IMR-90 (cell line): ENCODE data around the gene ELAVL4. TPM values are rescaled to one million over a fixed set of nuclear protein-coding genes. Genes with fewer than 3 reads are reported as not detected.

Experiments
- ATAC-seq: fragments of 200-7000 bp; cut with Tn5 transposase; 2 replicates; pipeline ENCODE4 v1.9.1; 2020; ENCODE audit warnings: low read depth, mild to moderate bottlenecking, moderate library complexity
- BruUV-seq: library from RNA; stranded (reverse); fragments of 400-500 nt; replicated peaks from 2 replicates; lab custom pipeline; 2021; lab: Mats Ljungman, UMichigan
- CTCF ChIA-PET: fragments of 300-600 bp; formaldehyde crosslinking; extraction: SDS; loops from one replicate; lab custom pipeline; 2021; ENCODE audit warnings: antibody characterized with exemption; lab: Yijun Ruan, JAX
- POLR2A ChIA-PET: fragments of 300-600 bp; sonication (Branson Sonifier 250); formaldehyde crosslinking; loops from one replicate; lab custom pipeline; 2022; ENCODE audit warnings: antibody characterized with exemption; ENCODE audit not compliant: unreplicated experiment; lab: Charles Lee
- DNase-seq: peaks from one replicate; pipeline ENCODE4 v3.0.0; 2013
- H2AFZ ChIP-seq: replicated peaks from 2 replicates; pipeline ENCODE3; 2013; ENCODE audit warnings: low read length, mild to moderate bottlenecking; ENCODE audit not compliant: poor library complexity
- H2AK5ac ChIP-seq: 2 replicates; pipeline ENCODE4 v1.6.1; 2013; ENCODE audit warnings: low read depth, low read length, inconsistent platforms
- H2AK9ac ChIP-seq: replicated peaks from 2 replicates; pipeline ENCODE3; 2013; ENCODE audit warnings: mild to moderate bottlenecking, low read depth, low read length, moderate library complexity; ENCODE audit not compliant: poor library complexity
- H2BK120ac ChIP-seq: 2 replicates; pipeline ENCODE4 v1.6.1; 2013; ENCODE audit warnings: low read depth, low read length, inconsistent platforms
- H2BK15ac ChIP-seq: 3 replicates; pipeline ENCODE4 v1.6.1; 2013; ENCODE audit warnings: low read depth, low read length, inconsistent platforms
- H2BK20ac ChIP-seq: 2 replicates; pipeline ENCODE4 v1.6.1; 2013; ENCODE audit warnings: low read depth, mild to moderate bottlenecking, inconsistent platforms, low read length, moderate library complexity
- H2BK5ac ChIP-seq: 2 replicates; pipeline ENCODE4 v1.6.1; 2013; ENCODE audit warnings: mild to moderate bottlenecking, low read depth, low read length, inconsistent platforms; ENCODE audit not compliant: poor library complexity, severe bottlenecking
- H3K14ac ChIP-seq: replicated peaks from 2 replicates; pipeline ENCODE4 v1.6.1; 2013; ENCODE audit warnings: low read depth, low read length, inconsistent platforms
- H3K18ac ChIP-seq: 2 replicates; pipeline ENCODE4 v1.6.1; 2013; ENCODE audit warnings: low read depth, low read length, control low read depth
- H3K23ac ChIP-seq: 2 replicates; pipeline ENCODE4 v1.6.1; 2013; ENCODE audit warnings: low read depth, low read length, inconsistent platforms
- H3K27ac ChIP-seq: 2 replicates; pipeline ENCODE4 v1.5.1; 2013; ENCODE audit warnings: mild to moderate bottlenecking, control low read depth, low read length; ENCODE audit not compliant: insufficient read depth
- H3K27me3 ChIP-seq: 2 replicates; pipeline ENCODE4 v1.6.1; 2013; ENCODE audit warnings: low read length; ENCODE audit not compliant: control insufficient read depth, insufficient read depth
- H3K36me3 ChIP-seq: 2 replicates; pipeline ENCODE4 v1.6.1; 2013; ENCODE audit warnings: low read length, mixed read lengths; ENCODE audit not compliant: control insufficient read depth, insufficient read depth
- H3K4ac ChIP-seq: 2 replicates; pipeline ENCODE4 v1.6.1; 2013; ENCODE audit warnings: low read depth, low read length, inconsistent platforms
- H3K4me1 ChIP-seq: 2 replicates; pipeline ENCODE4 v1.6.1; 2013; ENCODE audit warnings: low read length, mixed read lengths; ENCODE audit not compliant: control insufficient read depth, insufficient read depth
- H3K4me2 ChIP-seq: 2 replicates; pipeline ENCODE4 v1.6.1; 2013; ENCODE audit warnings: low read depth, mild to moderate bottlenecking, control low read depth, low read length, moderate library complexity
- H3K4me3 ChIP-seq: 2 replicates; pipeline ENCODE4 v1.5.1; 2013; ENCODE audit warnings: low read depth, mild to moderate bottlenecking, control low read depth, low read length, moderate library complexity; ENCODE audit not compliant: insufficient read depth
- H3K56ac ChIP-seq: 2 replicates; pipeline ENCODE4 v1.6.1; 2013; ENCODE audit warnings: low read length, inconsistent platforms; ENCODE audit not compliant: insufficient read depth; ENCODE audit errors: extremely low read depth
- H3K79me1 ChIP-seq, 2 experiments: 2 replicates each; pipeline ENCODE4 v1.6.1; 2013; ENCODE audit warnings: low read length in 2 of 2, inconsistent platforms in 1 of 2, low read depth in 1 of 2
- H3K9ac ChIP-seq: 2 replicates; pipeline ENCODE4 v1.6.1; 2013; ENCODE audit warnings: low read depth, low read length, control low read depth
- H3K9me1 ChIP-seq: 2 replicates; pipeline ENCODE4 v1.6.1; 2013; ENCODE audit warnings: low read length, inconsistent platforms; ENCODE audit not compliant: insufficient read depth
- H3K9me3 ChIP-seq: 2 replicates; pipeline ENCODE4 v1.6.1; 2013; ENCODE audit warnings: low read length; ENCODE audit not compliant: control insufficient read depth, insufficient read depth
- H4K20me1 ChIP-seq: 2 replicates; pipeline ENCODE4 v1.6.1; 2013; ENCODE audit warnings: low read length, inconsistent platforms; ENCODE audit not compliant: insufficient read depth
- H4K5ac ChIP-seq: 2 replicates; pipeline ENCODE4 v1.6.1; 2013; ENCODE audit warnings: mild to moderate bottlenecking, low read depth, low read length, control low read depth
- H4K8ac ChIP-seq, 2 experiments: 2 replicates each; pipeline ENCODE4 v1.6.1; 2013; ENCODE audit warnings: low read depth in 2 of 2, low read length in 2 of 2, control low read depth in 1 of 2, inconsistent platforms in 1 of 2
- H4K91ac ChIP-seq: 2 replicates; pipeline ENCODE4 v1.6.1; 2013; ENCODE audit warnings: low read depth, low read length, inconsistent platforms; ENCODE audit not compliant: insufficient read depth
- MAFK ChIP-seq: IDR thresholded peaks from 2 replicates; pipeline ENCODE4 v1.6.1; 2012; ENCODE audit warnings: low read depth, low read length, improper control_type of control experiment
- RAD21 ChIP-seq: IDR thresholded peaks from 2 replicates; pipeline ENCODE4 v1.6.1; 2012; ENCODE audit warnings: low read length, improper control_type of control experiment
- RFX5 ChIP-seq: IDR thresholded peaks from 2 replicates; pipeline ENCODE4 v1.8.0; 2012; ENCODE audit warnings: low read depth, mild to moderate bottlenecking, low read length, moderate library complexity
- WGBS, 2 experiments: methylation state at CpG; one replicate each; pipeline versions ENCODE4 v1.1.5 to v1.1.7; 2013; ENCODE audit warnings: missing lambda C conversion rate in 2 of 2; ENCODE audit not compliant: insufficient read length in 1 of 2; ENCODE audit errors: extremely low coverage in 2 of 2; 5-methylcytosine and 5-hydroxymethylcytosine counted together
- dilution Hi-C: fragments of 300-500 bp; cut with HindIII; formaldehyde crosslinking; loops from one replicate; pipeline ENCODE4 v1.14.3; 2018; ENCODE audit warnings: low sequenced_read_pairs; ENCODE audit not compliant: unreplicated experiment
- in situ Hi-C: fragments of 300-500 bp; cut with MboI; formaldehyde crosslinking; loops from 3 replicates; pipeline ENCODE4 v1.14.3; 2019; ENCODE audit warnings: low sequenced_read_pairs, inconsistent platforms, mixed read lengths
- intact Hi-C: fragments of 100-400 bp; cut with micrococcal nuclease; formaldehyde crosslinking; loops from 2 replicates; pipeline ENCODE4 v1.10.0; 2022
- polyA plus RNA-seq, 3 experiments: library from polyadenylated mRNA; depleted of rRNA; stranded (reverse); fragments of >200 nt; gene quantifications; 2 replicates each; pipeline ENCODE4 v1.2.3, GENCODE V29; 2012; ENCODE audit warnings: low replicate concordance in 1 of 3
- total RNA-seq: library from RNA; depleted of rRNA; stranded (reverse); fragments of >200 nt; gene quantifications from 2 replicates; pipeline ENCODE4 v1.2.3, GENCODE V29; 2012
- TF ChIP-seq, protein P1 (sequence below): conservative IDR thresholded peaks from 2 replicates; pipeline ENCODE4 v1.5.1; 2012; ENCODE audit warnings: mild to moderate bottlenecking, low read depth, low read length, improper control_type of control experiment
- TF ChIP-seq, protein P2 (sequence below): fragments of 150-350 bp; IDR thresholded peaks from 2 replicates; pipeline ENCODE4 v1.6.1; 2017; ENCODE audit warnings: mild to moderate bottlenecking, antibody characterized with exemption, low read length, low read depth

The ELAVL4 gene
- total and polyA plus RNA-seq, 2 of the 4 experiments (the other 2 are of a cell fraction) = not detected

DNA sequence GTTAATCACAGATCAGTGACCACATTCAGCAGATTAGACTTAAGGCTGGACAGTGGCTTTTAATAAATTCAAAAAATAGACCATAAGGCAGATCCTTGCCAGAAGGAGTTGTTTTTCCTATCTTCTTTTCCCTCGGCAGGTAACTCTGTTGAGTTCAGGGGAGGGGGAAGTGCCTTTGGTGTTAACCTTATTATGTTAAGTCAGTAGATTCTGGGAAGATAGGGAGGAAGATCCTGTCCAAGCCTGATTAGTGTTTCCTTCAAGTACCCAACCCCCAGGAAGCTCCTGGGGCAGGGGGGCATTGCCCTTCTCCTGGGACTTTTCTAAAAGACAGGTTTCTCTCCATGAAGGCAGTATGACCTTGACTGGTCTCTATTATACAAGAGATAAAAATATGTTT lies 87.4 kb downstream of the ELAVL4 start:
- Histone ChIP-seq H2AFZ (no peak overlapping the region), H3K9me3 (peaks cover 4% of the 10 kb centered on the region; the same call in 1 of the 2 replicates), H3K36me3 (no peaks in the 10 kb centered on the region), H3K4me2 (no peak overlapping the region), H3K4me1 (no peaks in the 10 kb centered on the region), H2BK5ac (no peak overlapping the region), H3K27me3 (no peaks in the 10 kb centered on the region), H2AK5ac (no peak overlapping the region), H3K23ac (no peak overlapping the region), H3K18ac (no peak overlapping the region), H2BK20ac (no peak overlapping the region), H4K8ac (no peak overlapping the region), H4K5ac (no peak overlapping the region), H3K27ac (no peak overlapping the region), H3K79me1 (no peaks in the 10 kb centered on the region), H3K9me1 (no peaks in the 10 kb centered on the region), H3K4ac (no peak overlapping the region), H3K9ac (no peak overlapping the region), H2BK15ac (no peak overlapping the region), H3K56ac (no peak overlapping the region), H3K14ac (no peak overlapping the region), H4K91ac (no peak overlapping the region), H2AK9ac (no peak overlapping the region), H4K20me1 (no peaks in the 10 kb centered on the region), H2BK120ac (no peak overlapping the region), H3K4me3 (no peak overlapping the region)
- intact Hi-C loops = no loop called here
- DNase-seq = no peak
- no CpG with 5 or more reads among the region's 1 CpG for WGBS, 2 experiments
- no peak for ATAC-seq
- POLR2A ChIA-PET = no interaction called here
- TF ChIP-seq, protein P1, sequence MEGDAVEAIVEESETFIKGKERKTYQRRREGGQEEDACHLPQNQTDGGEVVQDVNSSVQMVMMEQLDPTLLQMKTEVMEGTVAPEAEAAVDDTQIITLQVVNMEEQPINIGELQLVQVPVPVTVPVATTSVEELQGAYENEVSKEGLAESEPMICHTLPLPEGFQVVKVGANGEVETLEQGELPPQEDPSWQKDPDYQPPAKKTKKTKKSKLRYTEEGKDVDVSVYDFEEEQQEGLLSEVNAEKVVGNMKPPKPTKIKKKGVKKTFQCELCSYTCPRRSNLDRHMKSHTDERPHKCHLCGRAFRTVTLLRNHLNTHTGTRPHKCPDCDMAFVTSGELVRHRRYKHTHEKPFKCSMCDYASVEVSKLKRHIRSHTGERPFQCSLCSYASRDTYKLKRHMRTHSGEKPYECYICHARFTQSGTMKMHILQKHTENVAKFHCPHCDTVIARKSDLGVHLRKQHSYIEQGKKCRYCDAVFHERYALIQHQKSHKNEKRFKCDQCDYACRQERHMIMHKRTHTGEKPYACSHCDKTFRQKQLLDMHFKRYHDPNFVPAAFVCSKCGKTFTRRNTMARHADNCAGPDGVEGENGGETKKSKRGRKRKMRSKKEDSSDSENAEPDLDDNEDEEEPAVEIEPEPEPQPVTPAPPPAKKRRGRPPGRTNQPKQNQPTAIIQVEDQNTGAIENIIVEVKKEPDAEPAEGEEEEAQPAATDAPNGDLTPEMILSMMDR = no peak
- TF ChIP-seq RFX5 = no peak
- TF ChIP-seq, protein P2, sequence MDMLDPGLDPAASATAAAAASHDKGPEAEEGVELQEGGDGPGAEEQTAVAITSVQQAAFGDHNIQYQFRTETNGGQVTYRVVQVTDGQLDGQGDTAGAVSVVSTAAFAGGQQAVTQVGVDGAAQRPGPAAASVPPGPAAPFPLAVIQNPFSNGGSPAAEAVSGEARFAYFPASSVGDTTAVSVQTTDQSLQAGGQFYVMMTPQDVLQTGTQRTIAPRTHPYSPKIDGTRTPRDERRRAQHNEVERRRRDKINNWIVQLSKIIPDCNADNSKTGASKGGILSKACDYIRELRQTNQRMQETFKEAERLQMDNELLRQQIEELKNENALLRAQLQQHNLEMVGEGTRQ = no peak
- TF ChIP-seq MAFK = no peak
- TF ChIP-seq RAD21 = no peak
- no TSS peak for BruUV-seq
- dilution Hi-C loops = no loop called here
- in situ Hi-C loops = no loop called here
- CTCF ChIA-PET = no interaction called here
